CD4-positive, CD25-positive, alpha-beta regulatory T cell (primary cell): ENCODE results near the gene CEP104. TPM values are rescaled to one million over a fixed set of nuclear protein-coding genes. Genes with fewer than 3 reads are reported as not detected.

ENCODE experiments used
- ATAC-seq, 2 donors: fragments of 150-1000 bp; cut with Tn5 transposase; one replicate each; pipeline ENCODE4 v1.10.0; 2021; ENCODE audit warnings: low read depth in 2 of 2, moderate number of reproducible peaks in 2 of 2, moderate library complexity in 1 of 2
- DNase-seq, 3 donors: peaks; one replicate each; pipeline versions ENCODE4 v3.0.0 to v3.0.0-alpha.2; 2012 to 2022; ENCODE audit warnings: mixed read lengths in 1 of 3
- H3K27ac ChIP-seq: one replicate; pipeline ENCODE4 v1.7.0; 2013; ENCODE audit warnings: mild to moderate bottlenecking, low read length; ENCODE audit not compliant: insufficient read depth, poor library complexity, severe bottlenecking
- H3K27me3 ChIP-seq: one replicate; pipeline ENCODE4 v1.7.0; 2013; ENCODE audit warnings: low read length; ENCODE audit not compliant: control insufficient read depth, insufficient read depth
- H3K36me3 ChIP-seq: one replicate; pipeline ENCODE4 v1.7.0; 2013; ENCODE audit warnings: mild to moderate bottlenecking, low read length, moderate library complexity; ENCODE audit not compliant: control insufficient read depth, insufficient read depth
- H3K4me1 ChIP-seq: 2 replicates; pipeline ENCODE4 v1.7.0; 2013; ENCODE audit warnings: mild to moderate bottlenecking, low read length; ENCODE audit not compliant: insufficient read depth, control insufficient read depth, poor library complexity, severe bottlenecking
- H3K4me3 ChIP-seq: one replicate; pipeline ENCODE4 v1.7.0; 2013; ENCODE audit warnings: low read depth, mild to moderate bottlenecking, low read length, moderate library complexity
- H3K9me3 ChIP-seq, 2 experiments: 1 replicate in 1 of 2; 2 replicates in 1 of 2; pipeline ENCODE4 v1.7.0; 2013; ENCODE audit warnings: low read length in 2 of 2, mild to moderate bottlenecking in 1 of 2, moderate library complexity in 1 of 2; ENCODE audit not compliant: control insufficient read depth in 2 of 2
- H3K27ac Mint-ChIP-seq, 3 donors: one replicate each; pipeline ENCODE4 v1.8.0; 2020 to 2022; ENCODE audit warnings: mild to moderate bottlenecking in 3 of 3, mixed read lengths in 3 of 3, moderate library complexity in 2 of 3
- H3K27me3 Mint-ChIP-seq: one replicate; pipeline ENCODE4 v1.8.0; 2022; ENCODE audit warnings: mild to moderate bottlenecking, mixed read lengths
- H3K36me3 Mint-ChIP-seq: one replicate; pipeline ENCODE4 v1.8.0; 2020; ENCODE audit warnings: mixed read lengths
- H3K4me1 Mint-ChIP-seq, 4 donors: one replicate each; pipeline ENCODE4 v1.8.0; 2020 to 2022; ENCODE audit warnings: mixed read lengths in 4 of 4, mild to moderate bottlenecking in 1 of 4
- H3K4me3 Mint-ChIP-seq, 4 donors: one replicate each; pipeline ENCODE4 v1.8.0; 2020 to 2022; ENCODE audit warnings: mild to moderate bottlenecking in 4 of 4, mixed read lengths in 4 of 4, moderate library complexity in 3 of 4
- H3K9me3 Mint-ChIP-seq, 7 donors: one replicate each; pipeline ENCODE4 v1.8.0; 2020 to 2022; ENCODE audit warnings: mixed read lengths in 7 of 7, mild to moderate bottlenecking in 3 of 7, moderate library complexity in 2 of 7
- polyA plus RNA-seq, 4 donors: library from polyadenylated mRNA; unstranded; fragments of 300-500 nt; fragmentation: Illumina TruSeq; gene quantifications; one replicate each; pipeline ENCODE4 v1.2.3, GENCODE V29; 2021
- total RNA-seq: library from RNA; stranded (reverse); gene quantifications from one replicate; pipeline ENCODE4 v1.2.3, GENCODE V29; 2022

CEP104 gene
- total and polyA plus RNA-seq, 5 donors from 2014 or later, result 13.5 to 42.3 (median 14.6) TPM

- DNase-seq, result peak in 2 of 3 donors; percentile 24 to 66
Observed at GRCh38 chr1:3903141-3904005, 46.4 kb upstream of the CEP104 start.

GRCh38 chr1:3902571-3903091, 45.6 kb upstream of the CEP104 start:
- H3K9me3 Mint-ChIP-seq, result peaks cover 0 to 10% (median 2%) of the 10 kb centered on the region in 7 donors
- H3K27me3 Mint-ChIP-seq, result no peaks in the 10 kb centered on the region
- peak overlapping the region; percentile 67 for H3K4me3 ChIP-seq
- peaks cover 44% of the 10 kb centered on the region for H3K4me1 ChIP-seq
- DNase-seq (peak in 2 of 3 donors; percentile 53 to 73), ATAC-seq (no peak)
- H3K36me3 Mint-ChIP-seq, result peaks cover 6% of the 10 kb centered on the region
- H3K27ac ChIP-seq, result peak overlapping the region; percentile 93
- H3K27me3 ChIP-seq, result no peaks in the 10 kb centered on the region
- H3K36me3 ChIP-seq, result no peaks in the 10 kb centered on the region
- peak overlapping the region; percentile 85 to 97 (median 96) for H3K4me3 Mint-ChIP-seq
- peak overlapping the region; percentile 91 to 98 (median 95) for H3K27ac Mint-ChIP-seq
- H3K9me3 ChIP-seq, result peaks cover 0 to 9% of the 10 kb centered on the region in 2 experiments
- H3K4me1 Mint-ChIP-seq, result peaks cover 7 to 59% (median 36%) of the 10 kb centered on the region in 4 donors

More at GRCh38 chr1:3903141-3904005, 46.4 kb upstream of the CEP104 start:
- peak overlapping the region; percentile 91 to 98 (median 95) for H3K27ac Mint-ChIP-seq
- peaks cover 7 to 52% (median 32%) of the 10 kb centered on the region in 4 donors for H3K4me1 Mint-ChIP-seq
- no peaks in the 10 kb centered on the region for H3K27me3 ChIP-seq
- peak overlapping the region; percentile 93 for H3K27ac ChIP-seq
- peaks cover 6% of the 10 kb centered on the region for H3K36me3 Mint-ChIP-seq
- peak overlapping the region; percentile 67 for H3K4me3 ChIP-seq
- peaks cover 44% of the 10 kb centered on the region for H3K4me1 ChIP-seq
- H3K9me3 Mint-ChIP-seq, result peaks cover 0 to 4% (median 0%) of the 10 kb centered on the region in 7 donors
- ATAC-seq, result no peak
- H3K4me3 Mint-ChIP-seq, result peak overlapping the region; percentile 63 to 97 (median 88)
- no peaks in the 10 kb centered on the region for H3K36me3 ChIP-seq
- peaks cover 0 to 2% of the 10 kb centered on the region in 2 experiments for H3K9me3 ChIP-seq
- H3K27me3 Mint-ChIP-seq, result no peaks in the 10 kb centered on the region

- peaks cover 11 to 62% (median 40%) of the 10 kb centered on the region in 4 donors for H3K4me1 Mint-ChIP-seq
Observed at GRCh38 chr1:3902111-3902511, 45.1 kb upstream of the CEP104 start.

GRCh38 chr1:3900969-3901529, 44.0 kb upstream of the CEP104 start:
- ATAC-seq (peak; percentile 3 to 6), DNase-seq (peak; percentile 71 to 88 (median 78))
- Mint-ChIP-seq H3K9me3 (peaks cover 0 to 14% (median 4%) of the 10 kb centered on the region in 7 donors), H3K4me1 (peaks cover 14 to 69% (median 44%) of the 10 kb centered on the region in 4 donors), H3K36me3 (peaks cover 13% of the 10 kb centered on the region), H3K4me3 (peak overlapping the region; percentile 95 to 97 (median 96)), H3K27ac (peak overlapping the region; percentile 91 to 99 (median 99)), H3K27me3 (no peaks in the 10 kb centered on the region)
- Histone ChIP-seq H3K27me3 (no peaks in the 10 kb centered on the region), H3K4me3 (peak overlapping the region; percentile 19), H3K27ac (peak overlapping the region; percentile 93), H3K36me3 (no peaks in the 10 kb centered on the region), H3K4me1 (peaks cover 44% of the 10 kb centered on the region), H3K9me3 (peaks cover 0 to 10% of the 10 kb centered on the region in 2 experiments)

More at GRCh38 chr1:3902111-3902511, 45.1 kb upstream of the CEP104 start:
- Histone ChIP-seq H3K4me3 (peak overlapping the region; percentile 67), H3K27me3 (no peaks in the 10 kb centered on the region), H3K36me3 (no peaks in the 10 kb centered on the region), H3K27ac (peak overlapping the region; percentile 93), H3K4me1 (peaks cover 44% of the 10 kb centered on the region), H3K9me3 (peaks cover 0 to 10% of the 10 kb centered on the region in 2 experiments)
- peaks cover 10% of the 10 kb centered on the region for H3K36me3 Mint-ChIP-seq
- peak overlapping the region; percentile 85 to 97 (median 96) for H3K4me3 Mint-ChIP-seq
- ATAC-seq, result no peak
- peaks cover 0 to 14% (median 3%) of the 10 kb centered on the region in 7 donors for H3K9me3 Mint-ChIP-seq
- H3K27ac Mint-ChIP-seq, result peak overlapping the region; percentile 91 to 98 (median 95)
- H3K27me3 Mint-ChIP-seq, result no peaks in the 10 kb centered on the region
- peak; percentile 51 to 77 (median 55) for DNase-seq

GRCh38 chr1:3900150-3900968, 43.3 kb upstream of the CEP104 start, which contains the start of gene C1orf174:
Gene C1orf174 (minus strand): TSS chr1:3900272. CDS start chr1:3900186, 86 bp downstream.
- ATAC-seq (peak; percentile 86 to 88), DNase-seq (peak; percentile 94 to 98 (median 98))
- Histone ChIP-seq H3K4me1 (peaks cover 44% of the 10 kb centered on the region), H3K9me3 (peaks cover 0 to 10% of the 10 kb centered on the region in 2 experiments), H3K27ac (peak within 1 kb of the TSS; percentile 93), H3K27me3 (no peaks in the 10 kb centered on the region), H3K36me3 (peaks cover 3% of the 10 kb centered on the region), H3K4me3 (peak within 1 kb of the TSS; percentile 67)
- H3K4me1 Mint-ChIP-seq, result peaks cover 14 to 70% (median 44%) of the 10 kb centered on the region in 4 donors
- H3K4me3 Mint-ChIP-seq, result peak within 1 kb of the TSS; percentile 95 to 97 (median 96)
- H3K27ac Mint-ChIP-seq, result peak within 1 kb of the TSS; percentile 91 to 99 (median 99)
- H3K36me3 Mint-ChIP-seq, result peaks cover 13% of the 10 kb centered on the region
- H3K27me3 Mint-ChIP-seq, result no peaks in the 10 kb centered on the region
- peaks cover 0 to 14% (median 4%) of the 10 kb centered on the region in 7 donors for H3K9me3 Mint-ChIP-seq

- Mint-ChIP-seq H3K9me3 (peaks cover 0 to 14% (median 4%) of the 10 kb centered on the region in 7 donors), H3K27ac (peak overlapping the region; percentile 52 to 99 (median 99)), H3K27me3 (no peaks in the 10 kb centered on the region), H3K4me3 (peak overlapping the region; percentile 95 to 97 (median 96)), H3K4me1 (peaks cover 14 to 68% (median 43%) of the 10 kb centered on the region in 4 donors), H3K36me3 (peaks cover 16% of the 10 kb centered on the region)
- H3K4me3 ChIP-seq, result peak overlapping the region; percentile 67
- peaks cover 44% of the 10 kb centered on the region for H3K4me1 ChIP-seq
- ATAC-seq, result no peak
- peaks cover 0 to 10% of the 10 kb centered on the region in 2 experiments for H3K9me3 ChIP-seq
- DNase-seq, result no peak
- no peaks in the 10 kb centered on the region for H3K27me3 ChIP-seq
- H3K27ac ChIP-seq, result peak overlapping the region; percentile 93
- H3K36me3 ChIP-seq, result peaks cover 9% of the 10 kb centered on the region
Observed at GRCh38 chr1:3899754-3900149, 42.7 kb upstream of the CEP104 start.
